Myocyte (in vitro differentiated cells): ENCODE results near the gene KCNJ8. TPM values are rescaled to one million over a fixed set of nuclear protein-coding genes. Genes with fewer than 3 reads are reported as not detected.
"Not testable (repeated sequence)": the region's sequence is repeated elsewhere in the genome, so short reads cannot be mapped to it uniquely, and the experiment has no call there.

Experiments
- DNase-seq: peaks from one replicate; pipeline ENCODE4 v3.0.0-alpha.2; 2012; ENCODE audit warnings: low read depth
- total RNA-seq: library from RNA; depleted of rRNA; stranded (reverse); fragments of >200 nt; gene quantifications from 2 replicates; pipeline ENCODE4 v1.2.3, GENCODE V29; 2014

The KCNJ8 gene
- total RNA-seq, 1 donor from 2014 or later: 0.40 TPM

DNA sequence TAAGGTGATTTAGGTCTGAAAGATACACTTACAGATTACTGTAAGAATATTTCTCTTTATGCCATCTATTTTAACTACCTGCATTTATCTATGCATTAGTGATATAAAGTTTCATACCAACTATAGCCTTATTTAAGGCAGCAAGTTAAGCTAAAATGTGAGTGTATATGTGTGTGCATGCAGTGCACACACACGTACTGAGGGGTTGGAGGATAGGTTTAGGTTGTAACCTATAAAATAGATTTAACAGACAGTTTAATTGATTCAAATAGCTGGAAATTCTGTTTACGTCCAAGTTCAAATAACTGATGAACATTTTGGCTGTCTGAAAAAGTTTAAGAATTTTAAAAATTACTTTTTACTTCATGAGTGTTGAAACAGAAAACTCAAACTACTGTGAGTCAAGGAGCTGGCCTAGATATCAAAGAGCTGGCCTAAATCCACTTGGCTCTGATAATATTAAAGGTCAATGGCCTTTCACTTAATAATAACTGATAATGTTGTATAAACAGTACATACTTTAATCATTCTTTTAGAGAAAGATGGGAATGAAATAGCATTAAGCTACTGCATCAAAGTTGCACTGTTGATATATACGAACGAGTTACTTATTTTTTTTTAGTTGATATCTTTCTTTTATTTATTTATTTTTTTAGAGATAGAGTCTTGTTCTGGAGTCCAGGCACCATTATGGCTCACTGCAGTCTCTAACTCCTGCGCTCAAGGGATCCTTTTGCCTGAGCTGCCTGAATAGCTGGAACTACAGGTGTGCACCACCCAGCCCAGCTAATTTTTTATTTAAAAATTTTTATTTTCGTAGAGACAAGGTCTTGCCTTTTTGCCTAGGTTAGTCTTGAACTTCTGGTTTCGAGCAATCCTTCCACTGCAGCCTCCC, 13.8 kb upstream of the KCNJ8 start:
- DNase-seq: no peak

DNA sequence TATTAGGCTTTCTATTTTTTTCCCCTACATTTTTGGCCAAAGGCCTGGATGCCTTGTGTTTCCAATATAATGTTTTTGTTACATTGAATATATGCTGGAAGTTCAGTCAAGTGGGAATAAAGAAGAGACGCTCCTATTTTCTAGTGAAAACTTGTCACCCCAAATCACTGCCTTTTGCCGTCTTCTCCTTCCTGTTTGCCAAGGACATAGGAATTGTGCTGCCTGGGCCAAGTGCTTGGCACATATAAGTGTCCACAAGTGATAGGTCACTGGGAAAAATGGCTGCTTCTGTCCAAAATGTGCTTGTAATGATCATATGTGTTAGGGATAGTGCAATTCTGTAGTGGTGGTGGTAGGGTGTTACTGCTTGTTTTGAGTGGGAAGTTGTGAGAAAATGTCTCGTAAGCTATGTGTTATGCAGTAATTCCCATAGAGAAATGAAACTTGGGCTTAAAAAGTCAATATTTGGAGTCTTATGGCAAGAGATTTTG, 11.6 kb upstream of the KCNJ8 start:
- no peak for DNase-seq

DNA sequence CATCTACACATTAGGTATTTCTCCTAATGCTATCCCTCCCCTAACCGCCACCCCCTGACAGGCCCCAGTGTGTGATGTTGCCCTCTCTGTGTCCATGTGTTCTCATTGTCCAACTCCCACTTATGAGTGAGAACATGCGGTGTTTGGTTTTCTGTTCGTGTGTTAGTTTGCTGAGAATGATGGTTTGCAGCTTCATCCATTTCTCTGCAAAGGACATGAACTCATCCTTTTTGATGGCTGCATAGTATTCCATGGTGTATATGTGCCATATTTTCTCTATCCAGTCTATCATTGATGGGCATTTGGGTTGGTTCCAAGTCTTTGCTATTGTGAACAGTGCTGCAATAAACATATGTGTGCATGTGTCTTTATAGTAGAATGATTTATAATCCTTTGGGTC, 8.2 kb upstream of the KCNJ8 start:
- DNase-seq: not testable (repeated sequence)

DNA sequence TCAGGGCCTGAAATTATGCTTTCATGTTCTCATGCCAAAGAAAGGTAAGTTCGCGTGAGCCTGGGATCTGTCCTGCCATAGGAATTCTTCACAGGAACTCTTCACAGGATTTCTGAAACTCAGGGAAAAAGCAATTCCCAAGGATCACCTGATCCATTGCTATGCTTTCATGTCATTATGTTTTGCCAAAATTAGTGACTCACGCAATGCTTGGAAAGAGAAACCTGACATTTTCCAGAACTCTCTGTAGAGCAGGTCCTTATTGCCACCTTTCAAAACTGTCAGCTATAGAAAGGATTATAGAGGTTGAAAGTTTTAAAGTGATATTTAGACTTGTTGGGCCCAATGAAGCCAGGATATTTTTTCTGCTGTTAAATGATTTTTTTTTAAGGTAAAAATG, 6.3 kb upstream of the KCNJ8 start:
- no peak for DNase-seq

DNA sequence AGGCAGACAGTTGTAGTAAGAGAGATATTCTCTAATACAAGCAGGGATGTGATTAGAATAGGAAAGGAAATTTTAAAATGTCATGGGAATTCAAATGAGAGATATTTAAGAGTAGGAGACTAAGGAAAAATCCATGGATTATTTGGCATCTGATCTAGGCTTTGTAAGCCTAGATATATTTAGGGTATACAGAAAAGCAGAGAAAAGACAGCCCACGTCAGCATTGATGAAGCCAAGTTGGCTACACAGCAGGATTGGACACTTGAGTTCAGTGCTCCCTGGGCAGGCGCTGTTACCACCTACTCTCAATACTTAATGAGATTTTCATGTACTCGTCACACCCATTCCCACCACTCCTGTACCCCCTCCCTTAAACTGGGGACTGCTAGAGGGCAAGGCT, 1.7 kb upstream of the KCNJ8 start:
- no peak for DNase-seq

DNA sequence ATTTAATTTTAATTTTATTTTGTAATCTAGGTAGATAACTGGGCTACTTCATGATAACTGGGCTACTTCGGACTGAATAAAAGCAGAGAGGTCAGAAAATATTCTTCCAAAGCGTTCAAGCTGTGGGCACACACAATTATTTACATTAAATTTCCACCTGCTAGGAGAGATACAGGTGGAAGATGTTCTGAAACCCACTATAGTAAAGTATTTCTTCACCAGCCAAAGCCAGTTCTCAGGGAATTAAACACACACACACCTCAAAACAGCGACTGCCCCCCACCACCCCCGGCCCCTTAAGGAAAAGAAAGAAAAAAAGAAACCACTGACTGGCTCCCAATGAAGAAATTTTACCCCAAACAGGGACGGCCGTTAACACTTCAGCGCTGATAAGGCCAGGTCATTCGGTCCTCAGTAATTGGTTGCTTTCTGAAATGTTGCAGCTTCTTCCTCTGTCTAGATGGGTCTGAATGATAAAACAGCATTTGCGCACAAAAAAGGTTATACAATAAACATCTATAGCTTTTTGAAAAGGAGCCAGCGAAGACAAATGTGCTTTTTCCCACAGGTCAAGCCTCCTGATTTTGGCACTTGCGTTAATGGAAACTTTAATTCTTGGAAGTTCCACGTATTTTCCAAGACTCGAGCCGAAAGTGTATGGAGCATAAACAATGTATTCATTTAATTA, 771 bp upstream of the KCNJ8 start:
- DNase-seq: no peak

DNA sequence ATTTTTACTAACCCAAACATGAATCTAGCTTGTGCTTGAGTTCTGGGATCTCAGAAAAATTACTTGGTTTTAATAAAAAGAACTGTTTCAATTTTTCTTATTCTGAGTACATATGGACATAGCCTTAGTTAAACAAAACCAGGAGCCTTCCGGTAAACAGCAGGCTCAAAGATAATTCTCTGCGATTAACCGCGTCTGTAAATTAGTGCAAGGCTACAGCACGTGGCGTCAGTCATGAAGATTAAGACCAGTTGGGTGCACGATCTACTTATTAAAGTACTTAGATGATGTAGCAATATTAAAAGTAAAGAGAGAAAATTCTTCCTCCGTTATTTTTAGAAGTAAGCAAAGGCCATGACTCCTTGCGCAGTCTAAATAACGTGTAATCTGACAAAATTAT, 700 bp downstream of the KCNJ8 start:
- DNase-seq: no peak

DNA sequence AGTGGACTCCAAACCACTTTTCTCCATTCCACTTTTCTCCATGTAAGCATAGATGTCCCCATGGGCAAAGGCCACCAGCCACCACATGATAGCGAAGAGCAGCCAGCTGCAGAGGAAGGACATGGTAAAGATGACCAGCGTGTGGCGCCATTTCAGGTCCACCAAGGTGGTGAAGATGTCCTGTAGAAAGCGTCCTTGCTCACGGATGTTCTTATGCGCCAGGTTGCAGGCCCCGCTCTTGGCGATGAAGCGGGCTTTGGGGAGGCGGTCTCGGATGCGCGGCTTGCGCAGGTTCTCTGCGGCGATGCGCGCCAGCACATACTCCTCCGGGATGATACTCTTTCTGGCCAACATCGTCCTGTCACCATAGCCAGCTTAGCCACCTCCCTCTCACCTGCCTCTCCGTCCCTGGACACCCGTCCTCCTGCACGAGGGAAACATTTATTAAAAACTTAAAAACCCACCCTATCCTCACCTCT, 1.2 kb downstream of the KCNJ8 start:
- DNase-seq: no peak

DNA sequence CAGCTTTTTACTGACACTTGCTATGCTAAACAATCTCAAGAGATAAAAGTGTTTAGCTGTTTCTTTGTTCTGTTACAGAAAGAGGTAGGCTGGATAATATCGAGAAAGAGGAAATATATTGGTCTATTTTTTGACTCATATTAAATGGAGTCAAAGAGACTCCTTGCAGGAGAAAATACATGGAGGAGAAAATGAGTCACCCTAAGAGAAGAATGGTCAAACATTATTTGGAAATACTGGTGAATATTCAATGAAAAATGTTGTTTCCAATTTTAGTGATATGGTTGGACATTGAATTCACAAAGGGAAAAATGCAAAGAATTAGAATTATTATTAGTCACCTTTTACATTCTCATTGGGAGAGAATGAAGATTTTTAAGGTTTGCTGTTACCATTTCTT, 3.2 kb downstream of the KCNJ8 start:
- DNase-seq: no peak

DNA sequence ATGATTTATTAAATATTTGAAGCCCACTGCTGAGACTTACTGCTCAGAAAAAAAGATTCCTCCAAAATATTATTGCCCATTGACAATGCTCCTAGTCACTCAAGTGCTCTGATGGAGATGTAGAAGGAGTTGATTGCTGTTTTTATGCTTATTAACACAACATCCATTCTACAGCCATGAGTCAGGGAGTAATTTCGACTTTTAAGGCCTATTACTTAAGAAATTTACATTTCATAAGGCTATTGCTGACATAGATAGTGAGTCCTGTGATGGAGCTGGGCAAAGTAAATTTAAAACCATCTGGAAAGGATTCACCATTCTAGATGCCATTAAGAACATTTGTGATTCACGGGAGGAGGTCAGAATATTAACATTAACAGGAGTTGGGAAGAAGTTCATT, 5.2 kb downstream of the KCNJ8 start:
- DNase-seq: no peak

DNA sequence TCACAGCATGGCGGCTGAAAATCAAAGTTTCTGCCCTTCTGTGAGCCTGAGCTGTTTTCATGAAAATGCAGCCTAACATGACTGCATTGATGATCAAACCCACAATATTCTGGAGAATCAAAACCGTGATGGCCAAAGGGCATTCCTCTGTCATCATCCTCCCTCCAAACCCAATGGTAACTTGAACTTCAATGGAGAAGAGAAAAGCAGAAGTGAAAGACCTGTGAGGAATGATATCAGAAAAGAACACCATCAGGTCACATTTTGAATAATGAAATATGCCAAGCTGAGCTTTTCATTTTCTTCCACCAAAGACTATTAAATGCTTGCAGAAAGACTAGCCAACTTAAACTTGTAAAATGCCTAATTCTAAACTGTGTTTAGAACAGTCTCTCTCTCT, 8.1 kb downstream of the KCNJ8 start:
- DNase-seq: no peak

DNA sequence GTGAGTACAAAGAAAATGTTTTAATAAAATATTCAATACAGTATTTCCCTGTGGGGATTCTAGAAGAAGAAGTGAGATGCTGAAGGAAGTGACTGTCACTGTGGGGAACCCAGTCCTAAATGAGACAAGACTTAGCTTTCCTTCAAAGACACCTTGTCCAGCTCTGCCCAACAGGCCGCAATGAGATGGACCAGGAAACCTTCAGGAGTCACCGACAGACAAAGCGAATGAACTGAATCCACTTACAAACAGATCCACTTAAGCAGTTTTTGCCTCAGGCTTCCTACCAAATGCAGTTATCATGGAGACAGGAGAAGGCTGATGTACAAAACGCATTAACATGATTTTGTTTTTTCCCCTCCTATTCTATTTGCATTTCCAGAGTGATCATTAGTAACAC, 9.6 kb downstream of the KCNJ8 start:
- no peak for DNase-seq

DNA sequence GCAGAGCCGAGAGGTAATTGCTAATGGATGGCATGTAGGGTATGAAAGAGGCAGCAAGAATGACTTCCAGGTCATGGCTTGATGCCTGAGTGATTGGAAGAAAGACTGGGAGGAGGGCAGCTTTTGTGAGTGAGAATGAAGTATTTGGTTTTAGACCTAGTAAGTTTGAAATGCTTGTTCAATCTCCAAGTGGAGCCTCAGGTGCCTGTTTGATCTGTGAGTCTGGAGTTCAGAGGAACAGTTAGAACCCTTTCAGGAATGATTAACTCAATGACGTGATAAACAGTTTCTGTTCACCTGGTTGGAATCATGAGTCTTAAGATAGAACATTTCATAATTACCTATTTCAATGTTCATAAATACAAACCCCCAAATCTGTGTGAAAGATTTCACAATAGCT, 10.4 kb downstream of the KCNJ8 start:
- DNase-seq: no peak

DNA sequence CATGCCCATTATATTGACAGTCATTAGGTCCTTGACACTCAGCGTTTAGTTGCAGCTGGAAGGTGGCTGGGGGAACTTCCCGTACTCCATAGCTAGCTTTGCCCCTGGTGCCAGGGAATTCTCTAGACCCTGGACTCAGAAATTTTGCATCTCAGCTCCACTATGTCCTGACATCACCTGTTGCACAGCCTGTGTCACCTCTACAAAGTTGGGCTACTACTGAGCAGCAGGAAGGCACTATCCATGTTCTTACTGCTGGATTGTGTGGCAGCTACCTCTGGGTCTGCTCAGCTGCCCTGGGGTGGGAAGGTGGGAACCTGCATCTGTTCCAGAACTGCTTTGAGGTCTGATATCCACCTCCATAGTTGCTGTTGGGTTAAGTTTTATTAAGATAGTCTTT, 11.0 kb downstream of the KCNJ8 start:
- no peak for DNase-seq

DNA sequence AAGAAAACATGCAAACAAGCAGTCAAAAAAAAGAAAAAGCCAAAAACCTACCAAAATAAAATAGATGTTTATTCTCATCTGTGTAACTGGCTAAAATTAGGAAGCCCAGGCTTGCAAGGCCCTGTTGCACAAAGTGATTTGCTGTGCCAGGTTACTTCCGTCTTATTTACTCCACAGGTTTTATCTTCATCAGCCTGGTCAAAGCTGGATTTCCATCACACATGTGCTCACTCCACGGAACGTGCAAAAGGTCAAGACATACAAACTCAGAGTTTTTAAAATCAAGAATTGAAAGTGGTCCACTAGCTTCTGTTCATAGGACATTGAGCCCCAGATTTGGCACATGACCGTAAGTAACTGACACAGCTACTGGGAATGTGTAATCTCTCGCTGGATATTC, 14.8 kb downstream of the KCNJ8 start:
- no peak for DNase-seq

DNA sequence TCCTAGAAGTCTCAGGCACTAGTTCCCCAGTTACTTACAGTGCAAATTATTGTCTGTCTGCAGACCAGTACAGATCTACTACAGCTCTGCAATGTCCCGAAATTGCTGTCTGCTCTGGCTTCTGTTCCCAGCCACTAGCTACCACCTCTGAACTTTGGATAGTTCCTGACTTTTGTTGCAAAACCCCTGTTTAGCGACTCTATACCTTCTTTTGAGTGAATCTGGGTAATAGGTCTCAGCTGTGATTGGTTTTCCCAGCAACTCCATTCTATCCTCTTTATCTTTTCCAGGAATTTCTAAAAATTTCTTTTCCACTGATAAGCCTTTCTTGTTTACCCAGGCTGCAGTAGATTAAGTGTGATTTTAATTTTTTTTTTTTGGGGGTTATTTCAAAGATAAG, 16.8 kb downstream of the KCNJ8 start:
- DNase-seq: no peak

DNA sequence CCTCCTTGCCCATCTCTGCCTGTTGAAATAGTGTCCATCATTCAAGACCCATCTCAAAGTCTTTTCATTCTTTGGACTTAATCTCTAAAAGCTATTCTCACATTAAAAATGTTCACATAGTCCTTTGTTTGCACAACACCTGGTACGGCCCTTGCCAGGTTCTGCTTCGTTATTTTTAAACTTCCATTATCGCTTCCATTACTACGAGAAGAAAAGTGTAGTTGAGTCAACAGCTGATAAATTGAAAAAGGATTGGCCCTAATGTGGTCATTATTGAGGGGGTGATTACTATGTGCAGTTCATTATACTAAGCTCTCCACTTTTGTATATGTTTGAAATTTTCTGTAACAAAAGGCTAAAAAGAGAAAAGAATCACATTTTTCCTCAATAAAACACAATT, 17.8 kb downstream of the KCNJ8 start:
- no peak for DNase-seq

DNA sequence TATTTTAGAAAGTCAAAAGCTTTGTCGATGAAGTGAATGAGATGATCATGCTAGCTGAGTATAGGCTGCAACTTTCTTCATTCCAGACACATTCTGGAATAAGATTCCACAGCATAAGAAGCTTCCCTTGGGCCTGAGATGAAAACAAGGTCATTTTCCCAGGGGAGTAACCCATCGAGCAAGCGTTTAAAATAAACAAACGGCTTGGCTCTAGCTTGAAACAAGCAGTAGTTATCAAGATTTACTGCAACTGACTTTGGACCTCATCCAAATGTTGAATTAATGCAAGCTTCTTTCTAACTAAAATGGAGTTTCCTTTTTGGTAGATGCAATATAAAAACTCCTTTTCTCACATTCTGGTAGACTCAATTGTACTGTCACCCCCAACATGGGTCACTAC, 23.0 kb downstream of the KCNJ8 start:
- DNase-seq: no peak

DNA sequence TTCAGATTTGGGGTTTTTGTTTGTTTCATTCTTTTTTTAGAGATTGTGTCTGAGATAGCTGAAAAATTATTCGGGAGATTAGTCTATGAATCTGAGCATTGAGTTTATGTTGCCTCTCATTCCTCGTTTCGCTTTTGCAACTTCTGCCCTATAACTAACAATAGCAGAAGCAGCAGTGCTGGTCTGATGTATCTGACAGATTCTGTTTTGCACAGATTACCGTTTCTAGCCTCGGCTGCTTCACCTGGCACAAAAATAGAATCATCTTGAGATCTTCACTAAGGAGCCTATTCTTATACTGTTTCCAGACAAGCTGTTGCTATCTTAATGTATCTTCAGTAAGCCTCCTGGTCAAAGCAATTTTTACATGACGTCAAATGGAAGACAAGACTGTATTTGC, 29.2 kb downstream of the KCNJ8 start:
- no peak for DNase-seq

DNA sequence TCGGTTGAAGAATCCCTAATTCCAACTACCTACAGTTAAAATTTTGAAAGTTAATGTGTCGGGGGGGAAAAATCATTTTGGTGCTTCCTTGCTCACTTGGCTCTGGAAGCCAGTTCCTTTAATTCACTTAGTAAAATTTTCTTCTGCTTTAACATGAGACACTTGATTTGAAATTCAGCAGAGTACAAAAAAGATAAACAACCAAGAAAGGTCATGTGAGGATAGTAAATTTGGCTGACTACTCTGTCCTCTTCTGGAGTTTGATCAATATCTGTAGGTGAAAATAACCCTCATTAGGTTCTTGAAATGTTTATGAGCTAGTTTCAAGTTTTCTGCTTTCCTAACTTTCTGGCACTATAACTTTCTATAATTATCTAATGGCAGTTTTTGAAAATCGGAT, 43.4 kb downstream of the KCNJ8 start:
- DNase-seq: no peak

DNA sequence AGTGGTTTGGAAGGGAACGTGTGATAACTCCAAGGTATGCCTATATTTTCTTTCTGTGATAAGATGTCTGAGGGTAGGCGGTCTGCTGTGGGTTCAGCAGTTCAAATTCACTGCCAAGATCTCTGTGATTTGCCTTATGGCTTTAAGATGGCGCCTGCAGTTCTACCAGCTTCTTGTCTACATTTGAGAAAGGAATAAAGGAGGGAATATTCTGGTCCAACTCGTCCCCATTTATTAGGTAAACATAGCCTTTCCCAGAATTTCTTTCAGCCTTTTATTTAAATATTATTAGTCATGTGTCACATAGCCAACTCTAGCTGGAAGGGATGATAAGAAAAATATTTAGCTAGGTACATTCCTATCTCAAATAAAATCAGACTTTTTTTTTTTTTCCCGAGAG, 48.8 kb downstream of the KCNJ8 start:
- no peak for DNase-seq

DNA sequence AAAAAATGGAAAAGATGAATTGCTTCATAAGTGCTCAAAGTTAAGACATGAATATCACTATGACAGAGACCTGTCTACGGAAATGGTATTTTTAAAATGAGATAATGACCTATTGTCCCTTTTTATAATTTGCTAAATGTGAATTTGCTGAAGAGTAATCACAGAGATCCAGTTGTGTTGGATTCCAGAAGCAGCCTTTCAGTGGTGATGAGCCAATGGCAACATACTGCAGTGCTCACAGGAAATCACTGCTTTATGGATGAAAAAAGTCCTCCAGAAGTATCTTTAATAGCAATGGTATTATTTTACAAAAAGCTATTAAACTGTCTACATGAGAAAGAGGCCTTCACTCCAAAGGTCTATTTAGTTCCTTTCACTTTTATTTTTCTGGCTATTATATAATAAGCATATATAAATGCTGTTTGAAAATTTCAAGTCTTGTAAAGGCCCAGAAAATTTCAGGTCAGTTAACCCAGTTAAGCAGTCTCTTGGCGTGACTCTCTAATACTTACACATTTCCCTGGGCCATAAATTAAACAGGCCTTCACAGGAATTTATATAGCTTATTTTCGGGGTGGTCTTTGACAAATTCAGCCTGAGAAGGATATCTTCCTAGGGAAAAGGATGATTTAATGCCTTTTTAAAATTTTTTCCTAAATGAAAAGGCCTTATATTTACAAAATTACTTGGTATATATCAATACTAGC, 55.4 kb downstream of the KCNJ8 start:
- DNase-seq: no peak
